Kidney (tissue), 14 donors: ENCODE measurements around the gene TOX3. TPM values are rescaled to one million over a fixed set of nuclear protein-coding genes. Genes with fewer than 3 reads are reported as not detected.
A peak's percentile ranks its signal among the peaks of the same experiment; 100 is the strongest.

Source experiments
- DNase-seq, 5 donors: peaks; one replicate each; pipeline ENCODE4 v3.0.0-alpha.2; 2013 to 2020
- FAIRE-seq: peaks from 2 replicates; lab custom pipeline; 2012; peaks lifted over from hg19 to GRCh38; lab: Jason Lieb, UNC
- H3K27ac ChIP-seq, 2 donors: one replicate each; pipeline ENCODE4 v1.7.0; 2013; ENCODE audit warnings: low read depth in 2 of 2, low read length in 2 of 2, inconsistent platforms in 1 of 2
- H3K27me3 ChIP-seq: one replicate; pipeline ENCODE4 v1.7.1; 2013; ENCODE audit warnings: low read length, inconsistent platforms; ENCODE audit not compliant: control insufficient read depth, insufficient read depth
- H3K36me3 ChIP-seq, 3 donors: one replicate each; pipeline versions ENCODE4 v1.7.0 to v1.7.1; 2013; ENCODE audit warnings: low read length in 3 of 3, control low read depth in 1 of 3, inconsistent platforms in 1 of 3; ENCODE audit not compliant: insufficient read depth in 3 of 3, control insufficient read depth in 2 of 3
- H3K4me1 ChIP-seq, 3 donors: one replicate each; pipeline versions ENCODE4 v1.7.0 to v1.7.1; 2013; ENCODE audit warnings: low read length in 3 of 3, inconsistent platforms in 1 of 3, low read depth in 1 of 3; ENCODE audit not compliant: control insufficient read depth in 2 of 3, insufficient read depth in 2 of 3
- H3K4me3 ChIP-seq, 3 donors: one replicate each; pipeline versions ENCODE4 v1.7.0 to v1.8.1; 2013; ENCODE audit warnings: low read length in 3 of 3, control low read depth in 1 of 3, inconsistent platforms in 1 of 3
- H3K9ac ChIP-seq, 3 donors: one replicate each; pipeline versions ENCODE4 v1.7.0 to v1.7.1; 2013; ENCODE audit warnings: low read length in 3 of 3, control low read depth in 1 of 3, inconsistent platforms in 1 of 3
- H3K9me3 ChIP-seq, 3 donors: one replicate each; pipeline versions ENCODE4 v1.7.0 to v1.7.1; 2013; ENCODE audit warnings: low read length in 3 of 3, control low read depth in 1 of 3, inconsistent platforms in 1 of 3; ENCODE audit not compliant: control insufficient read depth in 2 of 3, insufficient read depth in 1 of 3
- CTCF ChIP-seq: IDR thresholded peaks from 3 replicates; pipeline ENCODE4 v1.5.1; 2012; ENCODE audit warnings: mild to moderate bottlenecking, moderate library complexity, borderline replicate concordance; ENCODE audit not compliant: insufficient read depth; ENCODE audit errors: extremely low read depth
- intact Hi-C: fragments of 100-400 bp; cut with DNase I; formaldehyde crosslinking; loops from one replicate; pipeline ENCODE4 v1.11.1; 2022
- polyA plus RNA-seq: library from polyadenylated mRNA; stranded (reverse); fragments of 350-450 nt; fragmentation: Illumina TruSeq; extraction: RNeasy Lipid Tissue Mini Kit (QIAGEN cat#74804); gene quantifications from one replicate; pipeline ENCODE4 v1.2.3, GENCODE V29; 2014; ENCODE audit warnings: low read depth, low replicate concordance; ENCODE audit not compliant: insufficient read depth
- total RNA-seq: library from RNA; stranded (reverse); fragmentation: NEBNext Ultra II Directional; extraction: Animal tissue kit (Norgen Biotek cat#: 25700); gene quantifications from one replicate; pipeline ENCODE4 v1.2.1, GENCODE V29; 2021
- donor health status: control.
- donor health status: control.
- donor health status: control.
- donor health status: control.
- donor health status: control.
- donor health status: DM: yes; HTN: yes; CAD: no.
- donor health status: Normal renal cell carcinoma (clear cell type).

The TOX3 gene
- total and polyA plus RNA-seq, 2 donors from 2014 or later, result 8.7 to 16.2 TPM

DNA sequence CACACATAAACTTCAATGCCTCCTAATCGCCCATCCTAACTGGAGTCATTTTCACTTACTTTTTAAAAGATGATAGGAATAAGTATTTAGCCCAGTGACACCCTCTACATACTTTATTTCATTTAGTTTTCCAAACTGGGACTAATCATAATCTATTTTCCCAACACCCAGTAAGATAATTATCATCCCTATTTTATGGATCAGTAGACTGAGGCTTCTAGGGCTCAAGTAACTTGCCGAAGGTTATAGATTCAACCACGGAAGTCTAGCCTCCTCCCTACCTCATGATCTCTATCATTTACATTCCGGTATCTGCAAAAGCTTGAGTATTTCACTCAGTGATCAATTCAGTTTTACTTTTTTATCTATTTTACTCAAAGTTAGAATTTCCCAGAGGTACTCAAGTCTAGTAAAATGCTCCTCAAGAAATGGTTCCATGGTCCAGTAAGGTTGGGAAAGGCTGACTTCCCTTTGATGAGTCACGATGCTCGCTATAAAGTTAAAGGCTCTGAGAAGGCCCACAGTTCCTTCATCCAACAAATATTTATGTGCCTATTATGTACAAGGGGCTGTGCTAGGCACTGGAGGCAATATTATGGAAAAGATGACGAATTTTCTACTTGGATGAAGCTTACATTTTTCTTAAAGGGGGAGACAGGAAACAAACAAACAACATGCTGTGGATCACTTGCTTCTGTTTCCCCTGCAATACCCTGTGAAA is 75.1 kb downstream of the TOX3 start:
- no peak for TF ChIP-seq CTCF
- no peaks in the 10 kb centered on the region for H3K36me3 ChIP-seq
- no peak overlapping the region for H3K27ac ChIP-seq
- no peaks in the 10 kb centered on the region for H3K27me3 ChIP-seq
- no peaks in the 10 kb centered on the region for H3K9me3 ChIP-seq
- DNase-seq (no peak), FAIRE-seq (no peak)
- peaks cover 0 to 5% (median 0%) of the 10 kb centered on the region in 3 donors for H3K4me1 ChIP-seq
- H3K9ac ChIP-seq, result no peak overlapping the region
- intact Hi-C loops, result no loop called here
- no peak overlapping the region for H3K4me3 ChIP-seq

DNA sequence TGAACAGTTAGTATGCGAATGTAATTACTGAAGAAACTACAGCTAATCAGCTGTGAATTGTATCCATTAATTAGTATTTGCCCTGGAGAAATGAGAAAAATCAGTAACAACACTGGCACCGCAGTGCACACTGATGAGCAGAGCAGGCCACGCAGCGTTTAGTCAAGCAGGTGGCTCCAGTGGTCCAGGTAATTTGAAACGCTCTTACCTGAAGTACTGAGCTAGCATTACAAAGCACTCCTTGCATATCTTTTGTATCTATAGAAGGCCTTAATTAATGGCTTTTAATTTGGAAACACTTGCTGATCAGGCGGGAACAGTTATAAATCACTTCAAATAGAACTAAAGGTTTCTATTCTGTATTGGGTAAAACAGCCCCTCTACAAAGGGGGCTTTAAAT is 76.4 kb downstream of the TOX3 start:
- Histone ChIP-seq H3K27me3 (no peaks in the 10 kb centered on the region), H3K36me3 (no peaks in the 10 kb centered on the region), H3K27ac (no peak overlapping the region), H3K9me3 (no peaks in the 10 kb centered on the region), H3K4me3 (no peak overlapping the region), H3K9ac (no peak overlapping the region), H3K4me1 (peaks cover 0 to 5% (median 0%) of the 10 kb centered on the region in 3 donors)
- DNase-seq (peak in 2 of 5 donors; percentile 12 to 13), FAIRE-seq (no peak)
- no peak for TF ChIP-seq CTCF
- intact Hi-C loops, result no loop called here

DNA sequence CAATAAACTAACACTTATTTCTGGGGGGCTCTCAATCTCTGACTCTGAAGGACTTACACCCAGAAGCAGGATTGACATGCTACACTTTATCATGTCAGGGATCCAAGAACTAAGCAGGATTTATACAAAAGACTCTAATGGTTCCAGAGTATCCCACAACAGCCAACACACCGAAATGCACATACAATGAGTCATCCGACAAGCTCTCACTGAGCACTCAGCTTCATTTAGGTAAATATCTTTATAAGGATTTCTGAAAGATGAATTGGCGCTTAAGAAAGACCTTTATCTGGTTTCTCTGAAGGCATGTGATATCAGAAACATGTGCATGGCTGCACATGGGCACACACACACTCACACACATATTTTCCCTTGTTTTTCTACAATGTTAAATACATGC is 77.2 kb downstream of the TOX3 start:
- FAIRE-seq (no peak), DNase-seq (no peak)
- Histone ChIP-seq H3K9me3 (no peaks in the 10 kb centered on the region), H3K4me3 (no peak overlapping the region), H3K27ac (no peak overlapping the region), H3K27me3 (no peaks in the 10 kb centered on the region), H3K36me3 (no peaks in the 10 kb centered on the region), H3K9ac (no peak overlapping the region), H3K4me1 (peaks cover 0 to 5% (median 0%) of the 10 kb centered on the region in 3 donors)
- intact Hi-C loops, result no loop called here
- TF ChIP-seq CTCF, result no peak
